Measurements from ENCODE around the gene KCTD18.

DNA sequence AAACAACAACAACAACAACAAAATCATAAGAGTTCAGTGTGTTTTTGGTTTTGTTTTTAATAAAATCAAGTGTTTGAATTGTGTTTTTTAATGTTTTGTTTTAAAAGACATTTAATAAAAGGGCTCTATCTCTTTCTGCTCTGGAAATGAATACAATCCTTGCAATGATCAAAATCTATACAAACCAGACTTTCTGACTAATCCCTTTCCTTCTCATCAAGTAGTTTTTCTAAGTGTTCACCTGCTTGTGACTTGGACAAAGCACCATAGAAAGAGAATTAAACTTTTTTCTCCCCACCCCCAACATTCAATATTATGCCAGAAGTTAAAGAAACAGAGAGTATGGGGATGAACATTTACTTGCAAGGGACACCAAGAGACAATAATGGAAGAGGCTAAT is 61.4 kb downstream of the KCTD18 start:
- TF ChIP-seq, protein P1, sequence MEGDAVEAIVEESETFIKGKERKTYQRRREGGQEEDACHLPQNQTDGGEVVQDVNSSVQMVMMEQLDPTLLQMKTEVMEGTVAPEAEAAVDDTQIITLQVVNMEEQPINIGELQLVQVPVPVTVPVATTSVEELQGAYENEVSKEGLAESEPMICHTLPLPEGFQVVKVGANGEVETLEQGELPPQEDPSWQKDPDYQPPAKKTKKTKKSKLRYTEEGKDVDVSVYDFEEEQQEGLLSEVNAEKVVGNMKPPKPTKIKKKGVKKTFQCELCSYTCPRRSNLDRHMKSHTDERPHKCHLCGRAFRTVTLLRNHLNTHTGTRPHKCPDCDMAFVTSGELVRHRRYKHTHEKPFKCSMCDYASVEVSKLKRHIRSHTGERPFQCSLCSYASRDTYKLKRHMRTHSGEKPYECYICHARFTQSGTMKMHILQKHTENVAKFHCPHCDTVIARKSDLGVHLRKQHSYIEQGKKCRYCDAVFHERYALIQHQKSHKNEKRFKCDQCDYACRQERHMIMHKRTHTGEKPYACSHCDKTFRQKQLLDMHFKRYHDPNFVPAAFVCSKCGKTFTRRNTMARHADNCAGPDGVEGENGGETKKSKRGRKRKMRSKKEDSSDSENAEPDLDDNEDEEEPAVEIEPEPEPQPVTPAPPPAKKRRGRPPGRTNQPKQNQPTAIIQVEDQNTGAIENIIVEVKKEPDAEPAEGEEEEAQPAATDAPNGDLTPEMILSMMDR (IDR thresholded peaks at IDR 0.05), result no peak
- TF ChIP-seq POLR2A (IDR thresholded peaks at IDR 0.05) (no peak), POLR2AphosphoS5 (IDR thresholded peaks at IDR 0.05) (no peak)

Data from upper lobe of left lung (tissue), 4 donors.